DMS53 treated with DMSO at 0.1 percent for 48 hours (cell line): ENCODE data around the gene SH2D1A.

Source experiments
- DNase-seq: peaks from one replicate; lab custom pipeline; 2025; ENCODE audit not compliant: unreplicated experiment; lab: John Stamatoyannopoulos, UW

SH2D1A gene

DNA sequence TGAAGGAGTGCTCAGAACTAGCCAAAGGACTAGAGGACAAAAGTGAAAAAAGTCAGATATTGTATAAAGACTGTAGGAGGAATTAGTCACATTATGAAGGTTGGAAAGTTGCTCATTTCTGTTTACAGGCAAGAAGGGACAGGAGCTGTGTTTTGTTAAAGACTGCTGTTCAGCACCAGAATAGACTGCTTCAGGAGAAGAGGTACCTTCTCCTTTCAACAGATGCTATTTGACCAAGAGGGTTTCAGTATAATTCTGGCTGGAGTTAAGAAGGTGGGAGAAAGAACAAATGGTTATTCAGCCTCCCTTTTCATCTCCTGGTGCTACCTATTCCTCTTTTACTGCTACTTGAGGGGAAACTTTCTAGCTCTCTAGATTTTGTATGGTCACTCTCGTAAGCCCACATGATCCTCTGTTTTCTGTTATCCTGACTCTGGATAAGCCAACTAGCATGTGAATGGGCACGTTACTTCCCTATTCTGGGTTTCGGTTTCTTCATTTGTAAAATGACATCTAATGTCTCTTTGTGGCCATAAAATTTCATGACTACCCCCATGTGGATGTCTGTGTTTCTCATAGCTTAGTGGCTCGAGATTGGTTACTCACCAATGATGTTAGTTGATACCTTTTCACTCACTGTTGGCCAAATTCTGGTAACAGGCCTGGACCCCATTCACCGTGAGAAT lies 68.9 kb downstream of the SH2D1A start:
- DNase-seq = no peak

DNA sequence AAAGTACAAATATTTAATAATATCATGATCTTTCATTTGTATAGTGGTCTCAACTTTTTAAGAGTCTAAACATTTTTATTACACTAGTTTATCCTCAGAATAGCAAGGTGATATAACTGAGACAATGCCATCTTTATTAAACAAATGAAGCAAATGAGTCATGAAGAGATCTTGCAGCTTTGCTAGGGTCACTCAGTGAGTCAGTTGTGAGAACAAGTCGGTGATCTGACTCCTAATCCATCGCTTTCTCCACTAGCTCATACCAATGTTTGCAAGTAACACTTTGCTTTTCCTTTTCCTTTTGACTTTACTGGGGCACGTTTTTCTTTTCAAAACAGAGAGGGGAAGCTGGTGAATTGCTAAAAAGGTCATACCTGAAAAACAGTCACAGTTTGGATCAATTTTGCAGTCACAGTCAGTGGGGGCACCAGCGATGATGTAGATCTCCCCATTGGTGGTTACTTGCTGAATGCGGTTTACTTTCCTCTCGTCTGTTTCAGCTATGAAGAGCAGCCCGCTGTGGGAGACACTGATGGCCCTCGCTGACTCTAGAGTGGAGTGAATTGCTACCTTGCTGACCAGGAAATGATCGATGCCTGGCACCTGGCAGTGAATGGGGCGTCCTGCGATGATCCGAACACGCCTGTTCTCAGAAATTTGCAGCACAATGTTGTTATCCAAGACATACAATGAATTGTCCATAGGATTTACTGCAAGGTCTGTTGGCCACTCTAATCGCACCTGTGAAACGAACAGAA lies 75.7 kb downstream of the SH2D1A start:
- no peak for DNase-seq
